HG03378 (cell line): ENCODE measurements around the gene C15orf40.
A peak's percentile ranks its signal among the peaks of the same experiment; 100 is the strongest.

Source experiments
- ATAC-seq: cut with Tn5 transposase; IDR thresholded peaks from one replicate; pipeline ENCODE4 v1.9.1; 2021; ENCODE audit warnings: mild to moderate bottlenecking, moderate library complexity; ENCODE audit not compliant: unreplicated experiment

The C15orf40 gene

GRCh38 chr15:82995076-82995475, 16.4 kb downstream of the C15orf40 start:
- ATAC-seq: no peak

GRCh38 chr15:82993144-82993543, 18.3 kb downstream of the C15orf40 start:
- no peak for ATAC-seq

- ATAC-seq: no peak
Measured at GRCh38 chr15:82992436-82992998, 18.9 kb downstream of the C15orf40 start.

DNA sequence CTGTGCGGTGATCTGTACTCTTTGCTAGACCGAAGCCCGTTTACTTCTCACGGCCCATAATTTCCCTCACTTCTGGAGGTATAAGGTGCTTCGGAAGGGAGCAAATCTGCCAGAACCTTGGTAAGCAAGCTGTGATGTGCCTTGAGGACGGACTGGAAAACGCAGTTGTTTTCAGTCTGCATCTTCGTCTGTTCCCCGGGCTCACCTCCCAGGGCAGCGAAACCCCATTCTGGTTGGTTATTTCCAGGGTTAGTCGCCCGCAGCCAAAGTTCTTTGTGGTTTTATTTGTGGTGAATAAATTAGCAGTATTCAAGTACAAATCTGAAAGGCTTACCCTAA, 25.0 kb downstream of the C15orf40 start:
- ATAC-seq: peak; percentile 6

DNA sequence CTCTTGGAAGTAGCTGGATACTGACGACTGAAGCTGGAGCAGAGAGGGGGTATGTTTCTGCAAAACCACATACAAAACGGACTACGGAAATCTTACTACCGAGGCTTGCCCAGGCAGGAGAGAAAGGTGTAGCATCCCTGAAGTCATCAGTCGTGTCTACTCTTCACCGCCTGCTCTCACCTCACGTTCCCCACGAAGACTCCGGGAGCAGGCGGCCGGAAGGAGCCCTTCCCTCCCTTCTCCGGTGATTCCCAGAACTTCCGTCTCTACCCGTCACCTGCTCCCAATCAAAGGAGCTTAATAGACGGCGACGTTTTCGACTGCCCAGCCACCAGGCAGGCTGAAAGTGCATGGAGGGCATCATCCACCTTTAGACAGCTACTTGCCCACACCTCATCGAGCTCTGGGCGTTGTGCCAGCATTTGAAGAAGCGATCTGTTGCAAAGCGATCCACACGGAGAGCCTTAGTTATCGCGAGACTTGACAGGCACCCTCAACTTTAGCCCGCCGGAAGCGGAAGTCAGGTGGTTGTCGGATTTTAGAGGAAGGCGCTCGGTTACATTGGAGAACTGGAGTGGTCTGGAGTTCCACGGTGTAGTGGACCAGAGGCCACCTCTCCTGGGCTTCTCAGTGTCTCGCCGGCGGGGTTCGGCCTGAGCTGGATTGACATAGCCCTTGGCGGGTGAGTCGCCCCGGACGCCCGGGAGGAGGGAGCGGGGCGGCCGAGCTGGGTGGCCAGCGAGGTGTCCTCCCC, 25.6 kb downstream of the C15orf40 start, which contains the start of gene RAMAC:
TSS of gene RAMAC (plus strand) at position 523 of the 754 bp plus-strand sequence. CDS start 2,809 bp downstream, outside the sequence.
- peak; percentile 92 for ATAC-seq

GRCh38 chr15:82980981-82981380, 30.5 kb downstream of the C15orf40 start:
- ATAC-seq: no peak

GRCh38 chr15:82979726-82980125, 31.7 kb downstream of the C15orf40 start:
- ATAC-seq: no peak

GRCh38 chr15:82978438-82978837, 33.0 kb downstream of the C15orf40 start:
- ATAC-seq: no peak

DNA sequence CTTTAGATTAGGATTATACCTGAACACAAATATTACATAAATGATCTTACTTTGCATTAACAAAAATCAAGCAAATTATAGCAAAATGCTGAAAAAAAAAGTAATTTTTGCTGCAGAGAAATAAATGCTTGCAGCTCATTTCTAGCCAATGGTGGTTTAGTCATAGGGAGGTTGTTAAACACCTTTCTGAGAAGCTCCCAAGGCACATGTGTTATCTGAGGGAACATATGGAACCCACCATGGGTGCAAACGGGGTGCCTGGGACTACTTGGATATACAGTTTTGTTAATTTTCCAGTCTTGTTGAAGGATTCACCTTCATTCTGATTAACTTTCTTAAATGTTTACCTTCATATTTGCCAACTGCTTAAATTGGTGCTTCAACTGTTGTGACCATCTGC, 34.4 kb downstream of the C15orf40 start:
- no peak for ATAC-seq

- no peak for ATAC-seq
Measured at GRCh38 chr15:82972990-82973389, 38.4 kb downstream of the C15orf40 start.

- ATAC-seq: no peak
Measured at GRCh38 chr15:82971218-82971984, 40.0 kb downstream of the C15orf40 start.

- ATAC-seq: no peak
Measured at GRCh38 chr15:82970696-82971095, 40.7 kb downstream of the C15orf40 start.

DNA sequence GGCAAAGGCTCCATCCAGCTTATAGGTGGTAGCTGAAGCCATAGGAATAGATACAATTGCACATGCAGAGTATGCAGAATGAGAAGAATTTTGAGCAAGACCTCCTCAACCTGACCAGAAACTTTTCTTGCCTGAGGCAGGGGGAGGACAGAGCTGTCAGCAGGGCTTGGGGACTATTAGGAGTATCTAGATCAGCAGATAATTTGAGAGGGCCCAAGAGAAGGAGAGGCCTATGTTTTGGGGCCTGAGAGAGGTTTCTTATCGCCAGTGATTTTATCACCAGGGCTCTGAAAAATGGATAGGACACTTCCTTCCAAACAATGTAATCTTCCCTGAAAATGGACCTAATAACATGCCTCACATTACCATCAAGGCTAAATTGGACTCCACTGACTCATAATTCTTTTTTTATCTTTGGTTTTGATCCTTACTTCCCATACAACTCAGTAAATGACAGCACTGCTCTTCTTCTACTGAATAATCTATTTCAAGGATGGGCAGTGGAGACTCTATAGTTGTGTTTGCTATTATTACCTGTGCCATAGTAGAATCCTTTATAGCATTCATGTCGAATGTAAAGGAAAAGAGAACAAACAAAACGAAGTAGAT, 41.3 kb downstream of the C15orf40 start:
- ATAC-seq: no peak

DNA sequence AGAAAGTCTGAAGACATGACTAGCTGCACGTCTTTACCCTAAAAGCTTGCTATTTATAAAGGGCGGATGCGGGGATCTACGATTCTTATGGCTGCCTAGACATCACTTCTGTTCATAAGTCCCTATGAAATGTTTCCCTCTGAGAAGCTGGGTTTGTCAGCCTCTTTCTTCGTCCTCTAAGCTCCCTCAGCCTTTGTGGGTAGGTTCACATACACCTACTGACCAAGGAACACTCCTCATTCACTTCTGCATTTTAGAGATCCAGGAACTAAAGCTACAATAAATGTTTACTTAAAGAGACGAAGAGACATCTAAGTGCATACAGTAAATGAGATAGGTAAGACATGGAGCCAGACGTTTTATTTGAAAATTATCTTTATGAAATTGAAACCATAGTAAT, 42.1 kb downstream of the C15orf40 start:
- ATAC-seq: no peak

GRCh38 chr15:82968066-82968465, 43.4 kb downstream of the C15orf40 start:
- no peak for ATAC-seq

DNA sequence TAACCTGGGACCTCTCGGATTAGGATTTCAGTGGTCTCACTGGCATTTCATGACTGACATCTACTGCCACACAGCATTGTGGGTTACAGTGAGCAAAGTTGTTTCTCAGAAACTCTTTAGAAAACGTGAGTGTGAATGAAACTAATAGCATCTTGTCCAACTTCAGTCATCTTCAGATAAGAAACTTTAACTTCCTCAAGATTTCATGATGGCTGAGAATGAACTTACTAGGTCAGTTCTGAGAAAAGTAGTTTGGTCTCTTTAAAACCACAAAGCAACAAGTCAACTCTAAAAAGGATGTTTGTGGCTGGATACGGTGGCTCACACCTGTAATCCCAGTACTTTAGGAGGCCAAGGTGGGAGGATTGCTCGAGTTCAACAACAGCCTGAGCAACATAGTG, 44.8 kb downstream of the C15orf40 start:
- peak; percentile 78 for ATAC-seq

DNA sequence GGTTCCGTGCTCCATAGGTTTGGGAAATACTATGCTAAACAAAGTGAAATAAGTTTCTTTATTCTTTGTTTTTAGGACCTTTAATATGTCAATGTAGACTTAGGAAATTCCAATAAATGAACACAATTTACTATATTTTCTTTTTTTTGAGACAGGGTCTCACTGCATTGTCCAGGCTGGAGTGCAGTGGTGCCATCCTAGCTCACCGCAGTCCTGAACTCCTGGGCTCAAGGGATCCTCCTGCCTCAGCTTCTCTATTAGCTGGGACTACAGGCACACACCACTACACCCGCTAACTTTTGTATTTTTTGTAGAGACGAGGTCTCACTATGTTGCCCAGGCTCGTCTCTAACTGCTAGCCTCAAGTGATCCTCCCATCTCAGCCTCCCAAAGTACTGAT, 46.5 kb downstream of the C15orf40 start:
- no peak for ATAC-seq

- ATAC-seq: no peak
Measured at GRCh38 chr15:82963471-82964341, 47.7 kb downstream of the C15orf40 start.

GRCh38 chr15:82960766-82961165, 50.7 kb downstream of the C15orf40 start:
- ATAC-seq: no peak

GRCh38 chr15:82959423-82959822, 52.0 kb downstream of the C15orf40 start:
- no peak for ATAC-seq

GRCh38 chr15:82958638-82959037, 52.8 kb downstream of the C15orf40 start:
- ATAC-seq: no peak
